ENCODE results near the gene SUPT3H. TPM values are rescaled to one million over a fixed set of nuclear protein-coding genes. Genes with fewer than 3 reads are reported as not detected.

SUPT3H gene
- total and polyA plus RNA-seq, 2 of the 13 experiments (the other 11 are each of a cell fraction or from before 2014, with no cell fraction given), result 11.9 to 36.1 TPM

DNA sequence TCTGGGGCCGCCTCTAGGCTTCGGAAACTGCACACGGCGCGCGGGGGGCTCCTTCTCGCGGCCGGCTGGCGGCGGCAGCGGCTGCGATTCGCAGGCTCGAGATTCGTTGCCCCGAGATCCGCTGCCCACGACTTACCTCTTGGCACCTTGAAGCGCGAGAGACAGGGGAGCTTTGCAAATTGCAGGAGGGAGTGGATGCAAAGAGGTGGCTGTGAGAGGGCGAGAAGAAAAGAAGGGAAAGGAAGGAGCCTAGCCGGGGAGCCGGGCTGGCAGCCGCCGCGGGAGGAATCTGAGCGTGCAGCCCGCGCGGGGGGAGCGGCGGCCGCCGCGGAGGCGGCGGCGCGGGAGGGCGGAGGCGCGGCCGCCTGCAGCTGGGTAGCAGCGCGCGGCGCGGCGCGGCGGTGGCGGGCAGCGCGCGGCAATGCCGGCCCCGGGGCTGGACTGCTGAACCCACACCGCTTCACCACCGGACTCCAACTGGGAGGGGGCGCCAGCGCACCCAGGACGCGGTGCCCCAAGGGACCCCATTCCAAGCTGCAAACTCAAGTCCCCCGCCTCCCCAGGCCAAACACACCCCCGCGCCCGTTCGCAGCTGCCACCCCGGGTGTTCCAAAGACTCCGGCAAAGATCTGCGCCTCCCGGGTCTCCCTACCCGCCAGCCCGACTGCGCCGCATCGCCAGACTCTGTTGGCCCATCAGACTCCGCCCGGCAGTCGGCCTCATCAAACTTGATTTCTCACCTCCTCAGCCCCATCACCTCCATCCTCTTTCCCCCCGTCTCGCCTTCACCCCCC lies 44.2 kb upstream of the SUPT3H start (continued):
- TF ChIP-seq TEAD2 (CRISPR knock-in tag; IDR thresholded peaks at IDR 0.05) (no peak), ATRX (CRISPR knock-in tag; IDR thresholded peaks at IDR 0.05; ENCODE audit: borderline replicate concordance) (no peak), AHR (CRISPR knock-in tag; IDR thresholded peaks at IDR 0.05) (no peak), ZFP1 (CRISPR knock-in tag; IDR thresholded peaks at IDR 0.05) (no peak), ATAD3A (CRISPR knock-in tag; IDR thresholded peaks at IDR 0.05) (no peak), ADNP (CRISPR knock-in tag; IDR thresholded peaks at IDR 0.05) (no peak), XBP1 (CRISPR knock-in tag; IDR thresholded peaks at IDR 0.05) (no peak), BCL6 (CRISPR knock-in tag; IDR thresholded peaks at IDR 0.05) (no peak), ZNF256 (CRISPR knock-in tag; conservative IDR thresholded peaks at IDR 0.05) (no peak), ZNF772 (CRISPR knock-in tag; IDR thresholded peaks at IDR 0.05) (0 out of 2 replicates have a peak, but pooled peaks have one; percentile 46)
- TF ChIP-seq, protein P1, sequence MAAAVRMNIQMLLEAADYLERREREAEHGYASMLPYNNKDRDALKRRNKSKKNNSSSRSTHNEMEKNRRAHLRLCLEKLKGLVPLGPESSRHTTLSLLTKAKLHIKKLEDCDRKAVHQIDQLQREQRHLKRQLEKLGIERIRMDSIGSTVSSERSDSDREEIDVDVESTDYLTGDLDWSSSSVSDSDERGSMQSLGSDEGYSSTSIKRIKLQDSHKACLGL (CRISPR knock-in tag; IDR thresholded peaks at IDR 0.05), result peak; percentile 14; the same call in 1 of the 2 replicates
- TF ChIP-seq, protein P2, sequence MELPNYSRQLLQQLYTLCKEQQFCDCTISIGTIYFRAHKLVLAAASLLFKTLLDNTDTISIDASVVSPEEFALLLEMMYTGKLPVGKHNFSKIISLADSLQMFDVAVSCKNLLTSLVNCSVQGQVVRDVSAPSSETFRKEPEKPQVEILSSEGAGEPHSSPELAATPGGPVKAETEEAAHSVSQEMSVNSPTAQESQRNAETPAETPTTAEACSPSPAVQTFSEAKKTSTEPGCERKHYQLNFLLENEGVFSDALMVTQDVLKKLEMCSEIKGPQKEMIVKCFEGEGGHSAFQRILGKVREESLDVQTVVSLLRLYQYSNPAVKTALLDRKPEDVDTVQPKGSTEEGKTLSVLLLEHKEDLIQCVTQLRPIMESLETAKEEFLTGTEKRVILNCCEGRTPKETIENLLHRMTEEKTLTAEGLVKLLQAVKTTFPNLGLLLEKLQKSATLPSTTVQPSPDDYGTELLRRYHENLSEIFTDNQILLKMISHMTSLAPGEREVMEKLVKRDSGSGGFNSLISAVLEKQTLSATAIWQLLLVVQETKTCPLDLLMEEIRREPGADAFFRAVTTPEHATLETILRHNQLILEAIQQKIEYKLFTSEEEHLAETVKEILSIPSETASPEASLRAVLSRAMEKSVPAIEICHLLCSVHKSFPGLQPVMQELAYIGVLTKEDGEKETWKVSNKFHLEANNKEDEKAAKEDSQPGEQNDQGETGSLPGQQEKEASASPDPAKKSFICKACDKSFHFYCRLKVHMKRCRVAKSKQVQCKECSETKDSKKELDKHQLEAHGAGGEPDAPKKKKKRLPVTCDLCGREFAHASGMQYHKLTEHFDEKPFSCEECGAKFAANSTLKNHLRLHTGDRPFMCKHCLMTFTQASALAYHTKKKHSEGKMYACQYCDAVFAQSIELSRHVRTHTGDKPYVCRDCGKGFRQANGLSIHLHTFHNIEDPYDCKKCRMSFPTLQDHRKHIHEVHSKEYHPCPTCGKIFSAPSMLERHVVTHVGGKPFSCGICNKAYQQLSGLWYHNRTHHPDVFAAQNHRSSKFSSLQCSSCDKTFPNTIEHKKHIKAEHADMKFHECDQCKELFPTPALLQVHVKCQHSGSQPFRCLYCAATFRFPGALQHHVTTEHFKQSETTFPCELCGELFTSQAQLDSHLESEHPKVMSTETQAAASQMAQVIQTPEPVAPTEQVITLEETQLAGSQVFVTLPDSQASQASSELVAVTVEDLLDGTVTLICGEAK (IDR thresholded peaks at IDR 0.05), result no peak
- TF ChIP-seq, protein P2 (CRISPR knock-in tag; IDR thresholded peaks at IDR 0.05), result 0 out of 2 replicates have a peak, but pooled peaks have one; percentile 29
- TF ChIP-seq, protein P3, sequence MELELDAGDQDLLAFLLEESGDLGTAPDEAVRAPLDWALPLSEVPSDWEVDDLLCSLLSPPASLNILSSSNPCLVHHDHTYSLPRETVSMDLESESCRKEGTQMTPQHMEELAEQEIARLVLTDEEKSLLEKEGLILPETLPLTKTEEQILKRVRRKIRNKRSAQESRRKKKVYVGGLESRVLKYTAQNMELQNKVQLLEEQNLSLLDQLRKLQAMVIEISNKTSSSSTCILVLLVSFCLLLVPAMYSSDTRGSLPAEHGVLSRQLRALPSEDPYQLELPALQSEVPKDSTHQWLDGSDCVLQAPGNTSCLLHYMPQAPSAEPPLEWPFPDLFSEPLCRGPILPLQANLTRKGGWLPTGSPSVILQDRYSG (CRISPR knock-in tag; IDR thresholded peaks at IDR 0.05), result 0 out of 2 replicates have a peak, but pooled peaks have one; percentile 44
- TF ChIP-seq, protein P4, sequence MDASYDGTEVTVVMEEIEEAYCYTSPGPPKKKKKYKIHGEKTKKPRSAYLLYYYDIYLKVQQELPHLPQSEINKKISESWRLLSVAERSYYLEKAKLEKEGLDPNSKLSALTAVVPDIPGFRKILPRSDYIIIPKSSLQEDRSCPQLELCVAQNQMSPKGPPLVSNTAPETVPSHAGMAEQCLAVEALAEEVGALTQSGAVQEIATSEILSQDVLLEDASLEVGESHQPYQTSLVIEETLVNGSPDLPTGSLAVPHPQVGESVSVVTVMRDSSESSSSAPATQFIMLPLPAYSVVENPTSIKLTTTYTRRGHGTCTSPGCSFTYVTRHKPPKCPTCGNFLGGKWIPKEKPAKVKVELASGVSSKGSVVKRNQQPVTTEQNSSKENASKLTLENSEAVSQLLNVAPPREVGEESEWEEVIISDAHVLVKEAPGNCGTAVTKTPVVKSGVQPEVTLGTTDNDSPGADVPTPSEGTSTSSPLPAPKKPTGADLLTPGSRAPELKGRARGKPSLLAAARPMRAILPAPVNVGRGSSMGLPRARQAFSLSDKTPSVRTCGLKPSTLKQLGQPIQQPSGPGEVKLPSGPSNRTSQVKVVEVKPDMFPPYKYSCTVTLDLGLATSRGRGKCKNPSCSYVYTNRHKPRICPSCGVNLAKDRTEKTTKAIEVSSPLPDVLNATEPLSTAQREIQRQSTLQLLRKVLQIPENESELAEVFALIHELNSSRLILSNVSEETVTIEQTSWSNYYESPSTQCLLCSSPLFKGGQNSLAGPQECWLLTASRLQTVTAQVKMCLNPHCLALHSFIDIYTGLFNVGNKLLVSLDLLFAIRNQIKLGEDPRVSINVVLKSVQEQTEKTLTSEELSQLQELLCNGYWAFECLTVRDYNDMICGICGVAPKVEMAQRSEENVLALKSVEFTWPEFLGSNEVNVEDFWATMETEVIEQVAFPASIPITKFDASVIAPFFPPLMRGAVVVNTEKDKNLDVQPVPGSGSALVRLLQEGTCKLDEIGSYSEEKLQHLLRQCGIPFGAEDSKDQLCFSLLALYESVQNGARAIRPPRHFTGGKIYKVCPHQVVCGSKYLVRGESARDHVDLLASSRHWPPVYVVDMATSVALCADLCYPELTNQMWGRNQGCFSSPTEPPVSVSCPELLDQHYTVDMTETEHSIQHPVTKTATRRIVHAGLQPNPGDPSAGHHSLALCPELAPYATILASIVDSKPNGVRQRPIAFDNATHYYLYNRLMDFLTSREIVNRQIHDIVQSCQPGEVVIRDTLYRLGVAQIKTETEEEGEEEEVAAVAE (CRISPR knock-in tag; IDR thresholded peaks at IDR 0.05; ENCODE audit: borderline replicate concordance), result no peak

Measured in HepG2 (cell line).